Activated B cell treated with CpG ODN at 0.5 μM for 24 hours (primary cell): Measurements from ENCODE around the gene NMNAT2. TPM values are rescaled to one million over a fixed set of nuclear protein-coding genes. Genes with fewer than 3 reads are reported as not detected.

Source experiments
- ATAC-seq: fragments of 200-7000 bp; cut with Tn5 transposase; one replicate; pipeline ENCODE4 v1.10.0; 2021; ENCODE audit warnings: low read depth, mild to moderate bottlenecking, moderate library complexity
- CTCF ChIA-PET: fragments of 350-600 bp; sonication (Branson Sonifier 250); formaldehyde crosslinking; loops from one replicate; lab custom pipeline; 2021; ENCODE audit warnings: antibody characterized with exemption; lab: Charles Lee
- POLR2A ChIA-PET: fragments of 350-600 bp; sonication (Branson Sonifier 250); formaldehyde crosslinking; loops from one replicate; lab custom pipeline; 2021; ENCODE audit warnings: antibody characterized with exemption; lab: Charles Lee
- DNase-seq: peaks from one replicate; pipeline ENCODE4 v3.0.0; 2022
- H3K27ac Mint-ChIP-seq: one replicate; pipeline ENCODE4 v1.8.0; 2020; ENCODE audit warnings: mixed read lengths
- H3K27me3 Mint-ChIP-seq: one replicate; pipeline ENCODE4 v1.8.0; 2021; ENCODE audit warnings: mixed read lengths
- H3K36me3 Mint-ChIP-seq: one replicate; pipeline ENCODE4 v1.8.0; 2021; ENCODE audit warnings: low read depth, mixed read lengths
- H3K4me1 Mint-ChIP-seq: one replicate; pipeline ENCODE4 v1.8.0; 2021; ENCODE audit warnings: mixed read lengths
- H3K4me3 Mint-ChIP-seq: one replicate; pipeline ENCODE4 v1.8.0; 2020; ENCODE audit warnings: mild to moderate bottlenecking, mixed read lengths
- H3K9me3 Mint-ChIP-seq: one replicate; pipeline ENCODE4 v1.8.0; 2020; ENCODE audit warnings: mixed read lengths
- intact Hi-C: fragments of 100-400 bp; cut with micrococcal nuclease; formaldehyde crosslinking; loops from one replicate; pipeline ENCODE4 v1.15.1; 2024
- total RNA-seq: library from RNA; stranded (reverse); gene quantifications from 2 replicates; pipeline ENCODE4 v1.2.3, GENCODE V29; 2022
- TF ChIP-seq, protein P1 (sequence below): fragments of 200-600 bp; IDR thresholded peaks from one replicate; pipeline ENCODE4 v1.8.0; 2022; ENCODE audit warnings: antibody characterized with exemption, mild to moderate bottlenecking

NMNAT2 gene
- total RNA-seq, 1 donor from 2014 or later = not detected

GRCh38 chr1:183379951-183380350 lies 38.2 kb downstream of the NMNAT2 start:
- Mint-ChIP-seq H3K4me1 (no peaks in the 10 kb centered on the region), H3K36me3 (no peaks in the 10 kb centered on the region), H3K9me3 (no peaks in the 10 kb centered on the region), H3K27me3 (peaks cover 15% of the 10 kb centered on the region), H3K4me3 (no peak overlapping the region), H3K27ac (no peak overlapping the region)
- intact Hi-C loops = no loop called here
- TF ChIP-seq, protein P1, sequence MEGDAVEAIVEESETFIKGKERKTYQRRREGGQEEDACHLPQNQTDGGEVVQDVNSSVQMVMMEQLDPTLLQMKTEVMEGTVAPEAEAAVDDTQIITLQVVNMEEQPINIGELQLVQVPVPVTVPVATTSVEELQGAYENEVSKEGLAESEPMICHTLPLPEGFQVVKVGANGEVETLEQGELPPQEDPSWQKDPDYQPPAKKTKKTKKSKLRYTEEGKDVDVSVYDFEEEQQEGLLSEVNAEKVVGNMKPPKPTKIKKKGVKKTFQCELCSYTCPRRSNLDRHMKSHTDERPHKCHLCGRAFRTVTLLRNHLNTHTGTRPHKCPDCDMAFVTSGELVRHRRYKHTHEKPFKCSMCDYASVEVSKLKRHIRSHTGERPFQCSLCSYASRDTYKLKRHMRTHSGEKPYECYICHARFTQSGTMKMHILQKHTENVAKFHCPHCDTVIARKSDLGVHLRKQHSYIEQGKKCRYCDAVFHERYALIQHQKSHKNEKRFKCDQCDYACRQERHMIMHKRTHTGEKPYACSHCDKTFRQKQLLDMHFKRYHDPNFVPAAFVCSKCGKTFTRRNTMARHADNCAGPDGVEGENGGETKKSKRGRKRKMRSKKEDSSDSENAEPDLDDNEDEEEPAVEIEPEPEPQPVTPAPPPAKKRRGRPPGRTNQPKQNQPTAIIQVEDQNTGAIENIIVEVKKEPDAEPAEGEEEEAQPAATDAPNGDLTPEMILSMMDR = no peak
- CTCF ChIA-PET = no interaction called here
- POLR2A ChIA-PET = no interaction called here
- DNase-seq (no peak), ATAC-seq (no peak)

DNA sequence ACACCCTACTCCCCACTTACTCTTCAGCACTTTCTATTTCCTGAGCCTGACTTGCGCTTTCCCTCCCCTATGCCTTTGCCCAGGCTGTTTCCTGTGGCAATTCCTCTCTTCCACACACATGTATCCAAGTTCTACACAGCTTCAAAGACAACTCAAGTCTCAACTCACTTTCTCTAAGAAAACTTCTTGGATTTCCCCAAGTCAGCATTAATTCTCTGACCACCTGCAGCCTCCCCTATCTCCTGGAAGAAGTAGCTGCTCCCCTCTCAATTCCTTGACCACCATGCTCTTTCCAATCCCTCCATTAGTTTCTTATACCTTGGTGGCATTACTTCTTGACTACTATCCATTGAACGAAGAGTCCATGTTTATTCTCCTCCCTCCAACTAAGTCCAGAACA lies 42.8 kb downstream of the NMNAT2 start:
- no peak for ATAC-seq
- POLR2A ChIA-PET = no interaction called here

DNA sequence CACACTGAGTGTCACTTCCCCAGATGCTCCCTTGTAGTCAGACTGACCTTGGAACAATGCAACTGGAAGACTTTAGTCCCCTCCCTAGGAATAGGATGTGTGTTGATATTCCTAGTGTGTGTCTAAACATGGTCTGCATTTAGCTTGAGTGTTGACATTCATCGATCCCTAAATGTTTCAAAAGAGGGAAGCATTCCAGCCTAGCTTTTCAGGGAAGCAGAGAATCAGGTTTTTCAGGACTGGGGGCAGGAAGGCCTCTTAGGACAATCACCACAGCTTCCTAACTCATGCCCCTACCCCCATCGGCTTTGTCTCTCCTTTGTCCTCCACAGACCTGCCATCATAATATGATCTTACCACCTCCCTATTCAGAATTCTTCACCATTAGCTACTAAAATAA lies 43.4 kb downstream of the NMNAT2 start:
- DNase-seq (no peak), ATAC-seq (no peak)
- Mint-ChIP-seq H3K27me3 (peaks cover 13% of the 10 kb centered on the region), H3K9me3 (no peaks in the 10 kb centered on the region), H3K4me1 (no peaks in the 10 kb centered on the region), H3K27ac (no peak overlapping the region), H3K4me3 (no peak overlapping the region), H3K36me3 (no peaks in the 10 kb centered on the region)
- intact Hi-C loops = no loop called here
- CTCF ChIA-PET = no interaction called here
- TF ChIP-seq, protein P1 = no peak
- POLR2A ChIA-PET = no interaction called here

More for the DNA sequence above, 42.8 kb downstream of the NMNAT2 start:
- Mint-ChIP-seq H3K27ac (no peak overlapping the region), H3K4me1 (no peaks in the 10 kb centered on the region), H3K27me3 (peaks cover 13% of the 10 kb centered on the region), H3K4me3 (no peak overlapping the region), H3K36me3 (no peaks in the 10 kb centered on the region), H3K9me3 (no peaks in the 10 kb centered on the region)
- CTCF ChIA-PET = no interaction called here
- DNase-seq = no peak
- TF ChIP-seq, protein P1 = no peak
- intact Hi-C loops = no loop called here

DNA sequence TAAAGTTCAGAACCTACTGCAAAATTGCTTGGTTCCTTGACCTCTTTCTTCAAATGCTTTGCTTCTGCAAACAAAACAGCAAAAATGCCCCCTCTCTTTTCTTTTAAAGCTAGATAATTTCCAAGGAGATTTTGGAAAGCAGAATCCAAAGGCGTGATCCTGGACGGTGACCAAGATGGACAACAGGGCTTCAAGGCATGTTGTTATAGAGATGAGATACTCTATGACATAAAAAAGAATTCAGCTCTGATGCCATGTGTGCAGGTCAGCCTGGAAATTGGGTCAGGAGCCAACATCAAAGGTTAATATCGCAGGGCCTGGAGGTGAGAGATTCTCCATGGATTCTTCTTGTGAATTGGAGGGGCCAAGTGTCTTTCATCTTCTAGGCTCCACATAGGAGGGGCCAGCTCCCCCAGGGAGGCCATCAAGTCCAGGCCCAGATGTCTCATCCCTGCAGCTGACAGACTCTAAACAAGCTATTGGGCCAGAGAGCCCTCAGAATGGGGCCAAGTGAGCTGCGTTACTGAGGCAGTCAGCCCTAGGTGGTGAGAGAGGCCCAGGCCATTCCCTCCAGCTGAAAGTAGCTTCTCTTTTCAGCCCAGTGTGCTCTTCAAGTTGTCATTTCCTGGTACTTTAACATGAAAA lies 45.5 kb downstream of the NMNAT2 start:
- TF ChIP-seq, protein P1 = no peak
- CTCF ChIA-PET = no interaction called here
- intact Hi-C loops = no loop called here
- Mint-ChIP-seq H3K9me3 (no peaks in the 10 kb centered on the region), H3K4me3 (no peak overlapping the region), H3K4me1 (no peaks in the 10 kb centered on the region), H3K27me3 (peaks cover 21% of the 10 kb centered on the region), H3K27ac (no peak overlapping the region), H3K36me3 (no peaks in the 10 kb centered on the region)
- DNase-seq (no peak), ATAC-seq (no peak)
- POLR2A ChIA-PET = no interaction called here

- H3K4me1 Mint-ChIP-seq = no peaks in the 10 kb centered on the region
- no peaks in the 10 kb centered on the region for H3K9me3 Mint-ChIP-seq
- POLR2A ChIA-PET = no interaction called here
- H3K27me3 Mint-ChIP-seq = peaks cover 29% of the 10 kb centered on the region
- H3K4me3 Mint-ChIP-seq = no peak overlapping the region
- no peak for ATAC-seq
- intact Hi-C loops = no loop called here
- H3K27ac Mint-ChIP-seq = no peak overlapping the region
- DNase-seq = no peak
- H3K36me3 Mint-ChIP-seq = no peaks in the 10 kb centered on the region
- CTCF ChIA-PET = no interaction called here
- TF ChIP-seq, protein P1 = no peak
These were observed 47.7 kb downstream of the NMNAT2 start for GRCh38 chr1:183370399-183371058.
